A549 (cell line): ENCODE data around the gene QRICH2.

ENCODE experiments used
- CBX8 ChIP-seq: fragments of 200-600 bp; sonication (generic); IDR thresholded peaks from 2 replicates; pipeline ENCODE4 v1.6.1; 2016
- HOXA7 ChIP-seq: fragments of 250-450 bp; sonication (Bioruptor Pico); IDR thresholded peaks from 2 replicates; pipeline ENCODE4 v1.5.0; 2020; ENCODE audit warnings: mild to moderate bottlenecking, moderate library complexity
- POLR2A ChIP-seq: IDR thresholded peaks from 2 replicates; pipeline ENCODE4 v1.6.1; 2012; ENCODE audit warnings: mild to moderate bottlenecking, low read length
- TF ChIP-seq, protein P1 (sequence below): fragments of >200 bp; sonication (Bioruptor Twin); formaldehyde crosslinking; IDR thresholded peaks from 3 replicates; pipeline ENCODE4 v1.5.1; 2016
- TF ChIP-seq, protein P2 (sequence below): IDR thresholded peaks from 2 replicates; pipeline ENCODE4 v1.6.1; 2012

DNA sequence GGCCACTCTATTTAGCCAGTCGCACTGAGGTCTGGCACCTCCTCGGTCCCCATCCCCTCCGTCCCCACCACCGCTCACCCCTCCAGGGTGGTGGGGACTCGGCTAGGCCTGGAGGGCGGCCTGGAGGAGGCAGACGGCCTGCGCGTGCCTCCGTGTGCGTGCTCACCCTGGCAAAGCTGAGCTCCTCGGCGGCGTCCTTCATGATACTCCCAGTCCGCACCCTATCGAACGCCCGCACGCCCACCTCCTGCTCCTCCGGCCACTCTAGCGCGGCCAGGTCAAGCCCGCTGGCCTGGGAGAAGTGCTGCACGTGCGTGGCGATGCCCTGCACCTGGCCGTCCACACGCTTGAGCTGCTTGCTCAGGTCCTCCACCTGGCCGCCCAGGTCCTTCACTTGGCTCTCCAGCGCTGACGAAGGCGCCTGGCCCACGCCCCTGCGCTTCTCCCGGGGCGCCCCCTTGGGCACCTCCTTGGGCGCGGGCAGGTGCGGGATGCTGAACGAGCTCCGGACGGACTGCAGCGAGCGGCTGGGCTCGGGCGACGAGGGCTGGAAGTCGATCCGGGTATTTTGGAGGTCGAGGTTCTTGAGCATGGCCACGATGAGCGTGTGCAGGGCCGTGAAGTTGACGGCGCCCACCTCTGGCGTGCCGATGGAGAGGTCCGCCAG, 644 bp downstream of the QRICH2 start:
- TF ChIP-seq HOXA7 (CRISPR knock-in tag) (no peak), POLR2A (no peak), CBX8 (no peak)
- TF ChIP-seq, protein P1, sequence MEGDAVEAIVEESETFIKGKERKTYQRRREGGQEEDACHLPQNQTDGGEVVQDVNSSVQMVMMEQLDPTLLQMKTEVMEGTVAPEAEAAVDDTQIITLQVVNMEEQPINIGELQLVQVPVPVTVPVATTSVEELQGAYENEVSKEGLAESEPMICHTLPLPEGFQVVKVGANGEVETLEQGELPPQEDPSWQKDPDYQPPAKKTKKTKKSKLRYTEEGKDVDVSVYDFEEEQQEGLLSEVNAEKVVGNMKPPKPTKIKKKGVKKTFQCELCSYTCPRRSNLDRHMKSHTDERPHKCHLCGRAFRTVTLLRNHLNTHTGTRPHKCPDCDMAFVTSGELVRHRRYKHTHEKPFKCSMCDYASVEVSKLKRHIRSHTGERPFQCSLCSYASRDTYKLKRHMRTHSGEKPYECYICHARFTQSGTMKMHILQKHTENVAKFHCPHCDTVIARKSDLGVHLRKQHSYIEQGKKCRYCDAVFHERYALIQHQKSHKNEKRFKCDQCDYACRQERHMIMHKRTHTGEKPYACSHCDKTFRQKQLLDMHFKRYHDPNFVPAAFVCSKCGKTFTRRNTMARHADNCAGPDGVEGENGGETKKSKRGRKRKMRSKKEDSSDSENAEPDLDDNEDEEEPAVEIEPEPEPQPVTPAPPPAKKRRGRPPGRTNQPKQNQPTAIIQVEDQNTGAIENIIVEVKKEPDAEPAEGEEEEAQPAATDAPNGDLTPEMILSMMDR = no peak
- TF ChIP-seq, protein P2, sequence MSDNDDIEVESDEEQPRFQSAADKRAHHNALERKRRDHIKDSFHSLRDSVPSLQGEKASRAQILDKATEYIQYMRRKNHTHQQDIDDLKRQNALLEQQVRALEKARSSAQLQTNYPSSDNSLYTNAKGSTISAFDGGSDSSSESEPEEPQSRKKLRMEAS = no peak
